Measurements from ENCODE around the gene KLRC3.

KLRC3 gene

DNA sequence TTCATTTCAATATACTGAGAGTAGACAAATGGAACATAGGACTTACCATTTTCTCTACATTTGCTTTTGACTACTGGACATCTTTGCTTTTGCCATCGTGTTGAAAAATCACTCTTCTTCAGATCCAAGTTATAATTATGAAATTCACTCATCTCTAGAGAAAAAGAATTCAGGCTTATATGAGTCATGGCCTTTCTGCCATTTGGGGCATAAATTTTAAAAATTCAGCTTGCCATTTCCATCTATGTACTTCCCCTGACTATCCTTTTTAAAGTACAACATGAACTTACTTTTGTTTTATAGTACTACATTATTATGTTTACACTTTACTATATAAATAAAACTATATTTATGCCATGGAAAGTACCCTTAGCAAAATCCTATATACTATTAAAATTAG lies 33.5 kb downstream of the KLRC3 start:
- TF ChIP-seq FOXP2 (optimal IDR thresholded peaks at IDR 0.05; ENCODE audit: borderline replicate concordance, extremely low read depth, extremely low read length, insufficient read depth), result no peak
- TF ChIP-seq TAF1 (IDR thresholded peaks at IDR 0.05; ENCODE audit: borderline replicate concordance, insufficient read depth, low read length), result no peak
- TF ChIP-seq SIN3A (IDR thresholded peaks at IDR 0.05; ENCODE audit: borderline replicate concordance, insufficient read depth, low read length), result no peak
- TF ChIP-seq, protein P1, sequence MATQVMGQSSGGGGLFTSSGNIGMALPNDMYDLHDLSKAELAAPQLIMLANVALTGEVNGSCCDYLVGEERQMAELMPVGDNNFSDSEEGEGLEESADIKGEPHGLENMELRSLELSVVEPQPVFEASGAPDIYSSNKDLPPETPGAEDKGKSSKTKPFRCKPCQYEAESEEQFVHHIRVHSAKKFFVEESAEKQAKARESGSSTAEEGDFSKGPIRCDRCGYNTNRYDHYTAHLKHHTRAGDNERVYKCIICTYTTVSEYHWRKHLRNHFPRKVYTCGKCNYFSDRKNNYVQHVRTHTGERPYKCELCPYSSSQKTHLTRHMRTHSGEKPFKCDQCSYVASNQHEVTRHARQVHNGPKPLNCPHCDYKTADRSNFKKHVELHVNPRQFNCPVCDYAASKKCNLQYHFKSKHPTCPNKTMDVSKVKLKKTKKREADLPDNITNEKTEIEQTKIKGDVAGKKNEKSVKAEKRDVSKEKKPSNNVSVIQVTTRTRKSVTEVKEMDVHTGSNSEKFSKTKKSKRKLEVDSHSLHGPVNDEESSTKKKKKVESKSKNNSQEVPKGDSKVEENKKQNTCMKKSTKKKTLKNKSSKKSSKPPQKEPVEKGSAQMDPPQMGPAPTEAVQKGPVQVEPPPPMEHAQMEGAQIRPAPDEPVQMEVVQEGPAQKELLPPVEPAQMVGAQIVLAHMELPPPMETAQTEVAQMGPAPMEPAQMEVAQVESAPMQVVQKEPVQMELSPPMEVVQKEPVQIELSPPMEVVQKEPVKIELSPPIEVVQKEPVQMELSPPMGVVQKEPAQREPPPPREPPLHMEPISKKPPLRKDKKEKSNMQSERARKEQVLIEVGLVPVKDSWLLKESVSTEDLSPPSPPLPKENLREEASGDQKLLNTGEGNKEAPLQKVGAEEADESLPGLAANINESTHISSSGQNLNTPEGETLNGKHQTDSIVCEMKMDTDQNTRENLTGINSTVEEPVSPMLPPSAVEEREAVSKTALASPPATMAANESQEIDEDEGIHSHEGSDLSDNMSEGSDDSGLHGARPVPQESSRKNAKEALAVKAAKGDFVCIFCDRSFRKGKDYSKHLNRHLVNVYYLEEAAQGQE (IDR thresholded peaks at IDR 0.05; ENCODE audit: insufficient read depth in 1 of 2, low read depth in 2 of 2, low read length in 2 of 2), result no peak
- no peak for TF ChIP-seq POLR2AphosphoS5 (IDR thresholded peaks at IDR 0.05; ENCODE audit: low read depth, low read length)

DNA sequence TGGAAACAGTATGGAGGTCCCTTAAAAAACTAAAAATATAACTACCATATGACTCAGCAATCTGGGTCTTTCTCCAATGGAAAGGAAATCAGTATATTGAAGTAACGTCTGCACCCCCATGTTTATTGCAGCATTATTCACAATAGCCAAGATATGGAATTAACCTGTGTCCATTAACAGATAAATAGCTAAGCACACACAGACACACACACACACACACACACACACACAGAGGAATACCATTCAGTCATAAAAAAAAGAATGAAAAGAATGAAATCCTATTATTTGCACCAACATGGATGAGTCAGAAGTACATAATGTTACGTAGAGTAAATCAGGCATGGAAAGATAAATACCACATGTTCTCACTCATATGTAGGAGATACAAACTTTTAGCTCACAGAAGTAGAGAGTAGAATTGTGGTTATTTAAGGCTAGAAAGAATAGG lies 35.2 kb downstream of the KLRC3 start:
- TF ChIP-seq FOXP2 (optimal IDR thresholded peaks at IDR 0.05; ENCODE audit: borderline replicate concordance, extremely low read depth, extremely low read length, insufficient read depth), result no peak
- TF ChIP-seq TAF1 (IDR thresholded peaks at IDR 0.05; ENCODE audit: borderline replicate concordance, insufficient read depth, low read length), result no peak

DNA sequence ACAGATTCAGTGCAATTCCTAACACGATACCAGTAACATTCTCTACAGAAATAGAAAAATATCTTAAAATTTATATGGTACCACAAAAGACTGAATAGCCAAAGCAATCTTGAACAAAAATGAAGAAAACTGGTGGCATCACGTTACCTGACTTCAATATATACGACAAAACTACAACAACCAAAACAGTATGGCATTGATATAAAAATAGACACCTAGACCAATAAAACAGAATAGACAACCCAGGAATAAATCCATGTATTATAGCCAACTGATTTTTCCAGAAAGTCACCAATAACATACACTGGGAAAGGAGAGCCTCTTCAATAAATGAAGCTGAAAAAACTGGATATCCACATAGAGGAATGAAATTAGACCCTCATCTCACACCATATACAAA lies 36.2 kb downstream of the KLRC3 start:
- TF ChIP-seq, protein P1 (IDR thresholded peaks at IDR 0.05; ENCODE audit: insufficient read depth in 1 of 2, low read depth in 2 of 2, low read length in 2 of 2), result no peak
- TF ChIP-seq FOXP2 (optimal IDR thresholded peaks at IDR 0.05; ENCODE audit: borderline replicate concordance, extremely low read depth, extremely low read length, insufficient read depth) (no peak), TAF1 (IDR thresholded peaks at IDR 0.05; ENCODE audit: borderline replicate concordance, insufficient read depth, low read length) (no peak), POLR2AphosphoS5 (IDR thresholded peaks at IDR 0.05; ENCODE audit: low read depth, low read length) (no peak), SIN3A (IDR thresholded peaks at IDR 0.05; ENCODE audit: borderline replicate concordance, insufficient read depth, low read length) (no peak)

DNA sequence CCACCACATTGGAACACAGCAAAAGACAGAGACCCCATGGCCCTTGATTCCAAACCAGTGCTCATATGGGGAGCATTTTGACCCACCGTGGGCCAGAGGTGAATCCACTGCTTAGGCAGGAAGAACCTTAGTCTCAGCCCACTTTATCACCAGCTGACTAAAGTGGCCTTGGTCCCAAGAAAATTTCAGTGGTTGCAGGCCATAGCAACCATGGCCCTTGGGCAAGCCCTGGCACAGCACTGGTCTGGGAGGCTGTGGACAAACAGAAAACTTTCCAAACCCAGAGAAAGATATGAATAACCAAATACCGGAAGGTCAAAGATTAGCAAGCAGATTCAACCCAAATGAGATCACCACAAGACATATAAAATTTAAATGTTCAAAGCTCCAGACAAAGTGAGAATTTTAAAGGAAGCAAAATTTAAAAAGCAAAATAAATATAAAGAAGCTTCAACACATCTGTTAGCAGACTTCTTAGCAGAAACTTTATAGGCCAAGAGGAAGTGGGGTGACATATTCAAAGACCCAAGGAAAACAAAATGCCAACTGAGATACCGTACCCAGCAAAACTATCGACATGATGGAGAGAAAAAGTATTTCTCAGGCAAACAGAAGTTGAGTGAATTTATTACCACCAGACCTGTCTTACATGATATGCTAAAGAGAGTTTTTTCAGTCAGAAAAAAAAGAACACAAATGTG lies 38.3 kb downstream of the KLRC3 start:
- no peak for TF ChIP-seq TAF1 (IDR thresholded peaks at IDR 0.05; ENCODE audit: borderline replicate concordance, insufficient read depth, low read length)
- TF ChIP-seq, protein P1 (IDR thresholded peaks at IDR 0.05; ENCODE audit: insufficient read depth in 1 of 2, low read depth in 2 of 2, low read length in 2 of 2), result no peak
- no peak for TF ChIP-seq SIN3A (IDR thresholded peaks at IDR 0.05; ENCODE audit: borderline replicate concordance, insufficient read depth, low read length)
- no peak for TF ChIP-seq FOXP2 (optimal IDR thresholded peaks at IDR 0.05; ENCODE audit: borderline replicate concordance, extremely low read depth, extremely low read length, insufficient read depth)
- TF ChIP-seq POLR2AphosphoS5 (IDR thresholded peaks at IDR 0.05; ENCODE audit: low read depth, low read length), result no peak

DNA sequence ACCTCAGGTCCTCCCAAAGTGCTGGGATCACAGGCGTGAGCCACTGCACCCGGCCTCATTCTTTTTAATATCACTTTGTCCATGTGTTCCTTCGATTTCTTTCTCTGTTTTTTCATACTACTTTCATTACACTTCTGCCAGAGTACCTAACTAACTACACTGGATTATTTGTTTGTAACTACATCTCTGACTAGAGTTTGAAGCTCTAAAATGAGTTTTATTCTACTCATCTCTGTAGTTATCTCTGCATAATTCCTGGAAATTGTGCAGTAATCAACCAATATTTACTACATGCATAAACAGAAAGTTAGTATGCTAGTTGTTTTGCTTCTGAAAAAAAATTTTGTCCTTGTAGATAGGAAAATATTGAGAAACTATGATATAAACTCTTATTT lies 45.8 kb downstream of the KLRC3 start:
- TF ChIP-seq TAF1 (IDR thresholded peaks at IDR 0.05; ENCODE audit: borderline replicate concordance, insufficient read depth, low read length) (no peak), SIN3A (IDR thresholded peaks at IDR 0.05; ENCODE audit: borderline replicate concordance, insufficient read depth, low read length) (no peak), FOXP2 (optimal IDR thresholded peaks at IDR 0.05; ENCODE audit: borderline replicate concordance, extremely low read depth, extremely low read length, insufficient read depth) (no peak), POLR2AphosphoS5 (IDR thresholded peaks at IDR 0.05; ENCODE audit: low read depth, low read length) (no peak)
- TF ChIP-seq, protein P1 (IDR thresholded peaks at IDR 0.05; ENCODE audit: insufficient read depth in 1 of 2, low read depth in 2 of 2, low read length in 2 of 2), result no peak
